GM12801 (cell line): ENCODE measurements around the gene ATP2B2.
A peak's percentile ranks its signal among the peaks of the same experiment; 100 is the strongest.

Experiments used
- TF ChIP-seq, protein P1 (sequence below): IDR thresholded peaks from one replicate; pipeline ENCODE4 v1.5.1; 2011; ENCODE audit warnings: control low read depth; ENCODE audit not compliant: insufficient read length; ENCODE audit errors: extremely low read depth

Gene ATP2B2

GRCh38 chr3:10348404-10348721 lies 157.0 kb downstream of the ATP2B2 start:
- TF ChIP-seq, protein P1, sequence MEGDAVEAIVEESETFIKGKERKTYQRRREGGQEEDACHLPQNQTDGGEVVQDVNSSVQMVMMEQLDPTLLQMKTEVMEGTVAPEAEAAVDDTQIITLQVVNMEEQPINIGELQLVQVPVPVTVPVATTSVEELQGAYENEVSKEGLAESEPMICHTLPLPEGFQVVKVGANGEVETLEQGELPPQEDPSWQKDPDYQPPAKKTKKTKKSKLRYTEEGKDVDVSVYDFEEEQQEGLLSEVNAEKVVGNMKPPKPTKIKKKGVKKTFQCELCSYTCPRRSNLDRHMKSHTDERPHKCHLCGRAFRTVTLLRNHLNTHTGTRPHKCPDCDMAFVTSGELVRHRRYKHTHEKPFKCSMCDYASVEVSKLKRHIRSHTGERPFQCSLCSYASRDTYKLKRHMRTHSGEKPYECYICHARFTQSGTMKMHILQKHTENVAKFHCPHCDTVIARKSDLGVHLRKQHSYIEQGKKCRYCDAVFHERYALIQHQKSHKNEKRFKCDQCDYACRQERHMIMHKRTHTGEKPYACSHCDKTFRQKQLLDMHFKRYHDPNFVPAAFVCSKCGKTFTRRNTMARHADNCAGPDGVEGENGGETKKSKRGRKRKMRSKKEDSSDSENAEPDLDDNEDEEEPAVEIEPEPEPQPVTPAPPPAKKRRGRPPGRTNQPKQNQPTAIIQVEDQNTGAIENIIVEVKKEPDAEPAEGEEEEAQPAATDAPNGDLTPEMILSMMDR: no peak

DNA sequence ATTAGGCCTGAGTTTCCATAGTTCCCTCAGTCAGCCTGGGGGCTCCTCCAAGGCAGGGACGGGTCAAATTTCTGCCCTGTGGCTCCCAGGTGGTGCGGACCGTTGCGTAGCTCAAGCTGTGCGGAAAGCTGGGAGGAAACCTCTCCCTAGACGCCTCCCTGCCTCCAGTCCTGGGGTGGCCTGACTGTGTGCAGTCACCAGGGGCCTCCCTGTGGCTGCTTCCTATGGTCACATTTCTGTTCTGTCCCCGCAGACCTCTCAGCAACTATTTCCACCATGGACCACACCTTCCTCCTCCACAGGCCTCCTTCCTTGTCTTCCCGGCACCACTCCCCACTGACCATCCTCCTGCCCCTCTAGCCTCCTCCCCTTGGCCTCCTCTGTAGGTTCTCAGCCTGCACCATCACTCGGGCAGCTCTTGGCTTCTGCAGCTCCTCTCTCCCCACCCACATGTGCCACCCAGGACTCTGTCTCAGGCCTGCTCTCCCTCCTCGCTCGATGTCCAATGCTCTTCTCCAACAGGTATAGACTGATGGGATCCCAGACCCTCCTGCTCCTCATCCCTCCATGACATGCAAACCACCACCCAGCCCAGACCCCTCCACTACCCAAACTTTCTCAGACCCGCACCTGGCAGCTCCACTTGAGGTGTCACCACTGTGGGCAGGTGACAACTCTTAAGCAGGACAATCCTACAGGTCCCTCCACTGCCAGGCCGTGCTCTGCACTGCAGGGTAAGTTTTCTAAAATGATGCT lies 157.6 kb downstream of the ATP2B2 start:
- TF ChIP-seq, protein P1: no peak

DNA sequence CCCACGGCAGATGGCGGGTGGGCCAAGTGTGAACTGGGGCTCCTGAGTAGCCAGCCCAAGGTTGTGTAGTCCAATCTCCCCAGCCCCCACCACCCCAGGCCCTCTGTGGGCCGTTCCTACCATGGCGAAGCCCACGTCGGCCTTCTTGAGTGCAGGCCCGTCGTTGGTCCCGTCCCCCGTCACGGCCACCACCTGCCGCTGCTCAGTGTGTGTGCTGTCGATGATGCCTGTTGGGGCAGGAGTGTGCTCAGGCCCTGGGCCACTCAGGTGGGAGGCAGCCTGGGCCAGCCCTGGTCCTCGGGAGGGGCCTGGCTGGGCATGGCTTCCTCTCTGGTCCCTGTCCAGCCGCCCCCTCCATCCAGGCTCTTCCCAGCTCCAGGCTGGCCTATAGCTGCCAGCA lies 159.5 kb downstream of the ATP2B2 start:
- TF ChIP-seq, protein P1: no peak

GRCh38 chr3:10344944-10345575 lies 160.3 kb downstream of the ATP2B2 start:
- TF ChIP-seq, protein P1: no peak

GRCh38 chr3:10344147-10344943 lies 161.0 kb downstream of the ATP2B2 start:
- TF ChIP-seq, protein P1: peak; percentile 51

- TF ChIP-seq, protein P1: no peak
These were observed 161.9 kb downstream of the ATP2B2 start for GRCh38 chr3:10343526-10343925.

- TF ChIP-seq, protein P1: no peak
These were observed 162.6 kb downstream of the ATP2B2 start for GRCh38 chr3:10342781-10343180.
